T47D (cell line): ENCODE results near the gene TMEM190.

Experiments used
- DNase-seq, 2 experiments: peaks; one replicate each; pipeline versions ENCODE4 v3.0.0 to v3.0.0-alpha.2; 2011 to 2012; ENCODE audit warnings: low read depth in 1 of 2, low spot score in 1 of 2
- JUND ChIP-seq: IDR thresholded peaks from 2 replicates; pipeline ENCODE4 v1.6.1; 2012; ENCODE audit warnings: low read depth
- in situ Hi-C: cut with HindIII; loops from 2 replicates; pipeline ENCODE4 v1.10.0; 2016; ENCODE audit warnings: low sequenced_read_pairs, low pct_unique_long_range_greater_than_20kb

Gene TMEM190

DNA sequence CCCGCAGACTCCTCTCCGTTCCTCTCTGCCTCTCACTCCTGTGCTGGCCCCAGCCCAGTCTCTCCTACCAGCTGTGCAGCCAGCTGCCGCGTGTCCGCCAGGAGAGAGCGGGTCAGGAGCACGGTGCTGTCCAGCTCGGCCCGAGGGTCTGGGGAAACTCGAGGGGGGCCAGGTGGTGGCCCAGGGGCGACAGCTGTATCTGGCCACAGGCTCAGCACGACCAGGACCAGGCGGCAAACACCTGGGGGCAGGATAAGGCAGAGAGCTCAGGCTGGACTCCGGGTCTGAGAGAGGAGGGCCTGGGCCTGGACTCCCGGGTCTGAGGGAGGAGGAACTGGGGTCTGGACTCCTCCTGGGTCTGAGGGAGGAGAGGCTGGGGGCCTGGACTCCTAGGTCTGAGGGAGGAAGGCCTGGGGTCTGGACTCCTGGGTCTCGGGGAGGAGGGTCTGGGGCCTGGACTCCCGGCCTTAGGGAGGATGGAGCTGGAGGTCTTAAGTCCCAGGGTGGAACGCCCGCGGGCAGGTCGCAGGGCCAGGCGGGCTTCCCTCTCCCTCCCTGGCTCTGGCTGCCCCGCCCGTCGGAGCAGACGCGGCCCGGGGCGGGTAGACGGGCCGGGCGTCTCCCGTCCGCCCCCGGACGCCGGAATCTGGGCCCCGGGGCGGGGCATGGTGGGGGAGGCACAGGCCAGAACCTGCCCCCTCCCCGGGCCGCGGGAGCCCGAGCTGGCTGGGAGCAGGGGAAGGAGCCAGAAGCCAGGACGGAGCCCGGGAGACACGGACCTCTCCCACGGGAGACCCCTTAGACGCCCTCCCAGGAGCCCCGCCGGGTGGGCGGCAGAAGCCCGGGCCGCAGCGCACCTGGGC, 7.7 kb upstream of the TMEM190 start:
- no peak for DNase-seq
- no peak for TF ChIP-seq JUND
- in situ Hi-C loops = no loop called here

GRCh38 chr19:55369653-55370304, 6.8 kb upstream of the TMEM190 start:
- in situ Hi-C loops = no loop called here
- TF ChIP-seq JUND = no peak
- peak; percentile 51 to 85 for DNase-seq

DNA sequence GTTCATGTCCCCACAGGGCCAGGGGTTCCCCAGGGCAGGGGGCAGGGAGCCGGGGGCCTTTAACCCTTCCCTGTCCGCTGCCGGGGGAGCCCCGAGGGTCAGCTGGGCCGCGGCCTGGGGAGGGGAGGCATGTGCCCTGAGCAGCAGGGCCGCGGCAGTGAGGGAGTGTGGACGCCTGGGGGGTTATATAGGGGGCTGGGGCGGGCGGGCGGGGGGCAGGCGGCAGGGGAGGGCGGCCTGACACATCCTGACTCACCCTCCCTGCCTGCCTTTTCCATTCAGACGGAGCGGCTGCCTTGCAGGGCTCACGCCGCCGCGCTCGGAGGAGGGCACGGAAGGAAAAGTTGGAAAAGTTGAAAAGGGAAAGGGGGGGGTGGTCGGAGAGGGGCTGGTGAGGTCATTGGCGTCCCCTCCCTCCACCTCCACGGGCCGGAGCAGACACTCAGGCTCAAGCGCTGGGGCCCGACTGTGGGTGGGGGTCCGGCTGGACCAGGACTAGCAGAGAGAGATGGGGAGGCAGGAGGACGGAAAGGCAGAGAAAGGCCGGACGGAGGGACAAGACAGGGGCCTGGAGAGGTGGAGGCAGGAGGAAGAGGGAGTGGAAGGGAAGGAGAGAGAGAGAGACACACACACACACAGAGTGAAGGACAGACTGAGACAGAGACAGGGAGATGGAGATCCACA, 6.2 kb upstream of the TMEM190 start, which contains the start of gene IL11:
Gene IL11 (minus strand): TSS at position 159 of the 684 bp plus-strand sequence. CDS start 153 bp downstream, at position 6.
- DNase-seq = no peak
- TF ChIP-seq JUND = no peak
- in situ Hi-C loops = no loop called here

DNA sequence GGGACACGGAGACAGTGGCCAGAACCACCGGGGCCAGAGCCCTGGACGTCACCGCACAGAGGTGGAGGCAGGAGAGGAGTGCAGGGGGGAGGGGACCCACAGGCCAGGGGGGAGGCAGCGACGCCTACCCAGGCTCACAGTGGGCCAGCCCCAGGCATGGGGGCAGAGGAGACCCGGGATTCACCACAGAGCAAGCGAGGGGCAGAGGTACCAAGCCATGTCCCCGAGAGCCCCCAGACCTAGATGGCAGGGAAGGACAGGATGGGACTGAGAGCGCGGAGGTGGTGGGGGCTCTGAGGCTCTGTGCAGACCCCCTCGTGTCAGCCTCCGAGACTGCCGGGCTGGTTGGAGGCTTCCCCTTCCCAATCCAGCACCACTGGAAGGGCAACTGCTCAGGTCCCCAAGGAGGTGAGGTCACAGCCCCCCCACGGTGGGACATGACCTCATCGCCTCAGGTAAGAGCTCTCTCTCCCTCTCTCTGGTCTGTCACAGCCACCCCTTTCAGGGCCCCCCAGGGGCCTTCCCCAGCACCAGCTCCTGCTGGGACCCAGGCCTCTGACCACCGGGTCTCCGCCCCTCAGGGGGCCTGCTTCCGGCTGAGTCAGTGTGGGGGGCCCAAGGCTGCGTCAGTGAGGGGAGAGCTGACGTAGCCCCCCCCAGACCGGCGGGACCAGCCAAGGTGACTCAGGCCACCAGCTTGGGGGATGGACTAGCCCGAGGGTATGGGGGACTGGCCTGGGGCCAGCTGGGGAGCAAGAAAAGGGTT, 4.1 kb upstream of the TMEM190 start:
- DNase-seq = no peak
- in situ Hi-C loops = no loop called here
- no peak for TF ChIP-seq JUND

- DNase-seq = no peak
- in situ Hi-C loops = no loop called here
- TF ChIP-seq JUND = no peak
Observed at GRCh38 chr19:55373306-55373992, 3.2 kb upstream of the TMEM190 start.

DNA sequence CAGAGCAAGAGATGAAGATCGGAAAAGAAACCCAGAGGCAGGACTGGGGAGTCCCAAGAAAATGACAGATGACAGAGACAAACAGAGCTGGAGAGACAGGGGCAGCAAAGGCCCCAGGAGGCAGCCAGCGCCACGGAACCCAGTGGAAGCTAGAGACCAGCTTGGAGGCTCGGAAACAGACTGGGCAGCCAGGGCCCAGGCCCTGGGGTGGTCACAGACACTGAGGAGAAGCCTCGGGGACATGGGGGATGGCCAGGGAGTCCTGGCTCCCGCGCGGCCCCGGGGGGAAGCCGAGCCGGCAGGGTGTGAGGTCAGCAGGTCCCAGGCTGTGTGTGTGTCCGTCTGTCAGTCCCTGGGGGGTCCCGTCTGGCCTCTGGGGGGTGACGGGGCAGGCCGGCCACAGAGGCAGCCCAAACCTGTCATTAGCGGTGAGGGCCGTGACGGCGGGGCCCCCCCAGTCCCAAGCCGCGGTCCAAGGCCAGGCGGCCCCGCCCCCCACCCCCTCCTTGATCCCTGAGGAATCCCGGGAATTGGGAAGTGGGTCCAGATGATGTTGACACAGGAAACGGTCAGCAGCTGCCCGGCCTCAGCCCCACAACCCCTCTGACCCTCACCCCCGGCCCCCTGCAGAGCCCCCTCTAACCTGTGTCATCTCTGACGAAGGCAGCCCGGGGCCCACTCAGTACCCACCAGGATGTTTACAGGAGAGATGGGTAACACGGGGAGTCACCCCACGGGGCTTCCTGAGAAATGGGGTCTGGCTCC, 2.5 kb upstream of the TMEM190 start:
- no peak for DNase-seq
- TF ChIP-seq JUND = no peak
- in situ Hi-C loops = no loop called here

DNA sequence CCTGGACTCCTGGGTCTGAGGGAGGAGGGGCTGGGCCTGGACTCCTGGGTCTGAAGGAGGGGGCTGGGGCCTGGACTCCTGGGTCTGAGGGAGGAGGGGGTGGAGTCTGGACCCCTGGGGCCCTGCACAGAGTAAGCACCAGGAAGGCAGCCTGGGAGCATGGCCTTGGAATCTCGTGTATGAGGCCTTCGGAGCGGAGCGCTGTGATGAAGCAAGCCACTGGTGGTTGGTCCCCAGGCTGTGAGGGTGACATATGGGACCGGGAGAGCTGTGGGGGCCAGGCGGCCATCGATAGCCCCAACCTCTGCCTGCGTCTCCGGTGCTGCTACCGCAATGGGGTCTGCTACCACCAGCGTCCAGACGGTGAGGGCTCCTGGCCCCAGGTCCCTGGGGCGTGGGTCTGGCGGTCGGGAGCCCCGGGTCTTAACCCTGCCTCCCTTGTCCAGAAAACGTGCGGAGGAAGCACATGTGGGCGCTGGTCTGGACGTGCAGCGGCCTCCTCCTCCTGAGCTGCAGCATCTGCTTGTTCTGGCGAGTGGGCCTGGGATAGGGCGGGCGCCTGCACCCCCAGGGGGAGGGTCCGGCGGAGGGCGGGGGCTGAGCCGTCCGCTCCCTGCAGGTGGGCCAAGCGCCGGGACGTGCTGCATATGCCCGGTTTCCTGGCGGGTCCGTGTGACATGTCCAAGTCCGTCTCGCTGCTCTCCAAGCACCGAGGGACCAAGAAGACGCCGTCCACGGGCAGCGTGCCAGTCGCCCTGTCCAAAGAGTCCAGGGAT, 918 bp downstream of the TMEM190 start:
- in situ Hi-C loops = no loop called here
- no peak for TF ChIP-seq JUND
- DNase-seq = no peak

- no peak for TF ChIP-seq JUND
- DNase-seq = no peak
- in situ Hi-C loops = no loop called here
Observed at GRCh38 chr19:55379174-55379573, 2.5 kb downstream of the TMEM190 start.

DNA sequence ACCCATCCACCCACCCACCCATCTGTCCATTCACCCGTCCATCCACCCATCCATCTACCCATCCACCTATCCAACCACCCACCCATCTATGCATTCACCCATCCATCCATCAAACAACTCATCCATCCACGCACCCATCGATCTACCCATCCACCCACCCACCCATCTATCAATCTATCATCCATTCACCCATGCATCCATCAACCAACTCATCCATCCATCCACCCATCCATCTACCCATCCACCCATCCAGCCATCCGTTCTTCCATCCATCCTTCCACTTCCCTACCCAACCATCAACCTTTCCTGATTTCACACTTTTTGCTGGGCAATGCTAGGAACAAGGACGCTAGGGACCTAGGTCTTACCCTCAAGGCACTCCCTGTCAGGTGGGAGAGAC, 5.4 kb downstream of the TMEM190 start:
- DNase-seq = no peak
- no peak for TF ChIP-seq JUND
- in situ Hi-C loops = no loop called here

- no peak for TF ChIP-seq JUND
- in situ Hi-C loops = no loop called here
- no peak for DNase-seq
Observed at GRCh38 chr19:55382522-55383054, 6.0 kb downstream of the TMEM190 start.
